ENCODE results near the gene PRKAR1A. TPM values are rescaled to one million over a fixed set of nuclear protein-coding genes. Genes with fewer than 3 reads are reported as not detected.
A peak's percentile ranks its signal among the peaks of the same experiment; 100 is the strongest.
"Not testable (repeated sequence)": the region's sequence is repeated elsewhere in the genome, so short reads cannot be mapped to it uniquely, and the experiment has no call there.

Gene PRKAR1A
- total RNA-seq, 1 experiment from 2014 or later, result 433 TPM

DNA sequence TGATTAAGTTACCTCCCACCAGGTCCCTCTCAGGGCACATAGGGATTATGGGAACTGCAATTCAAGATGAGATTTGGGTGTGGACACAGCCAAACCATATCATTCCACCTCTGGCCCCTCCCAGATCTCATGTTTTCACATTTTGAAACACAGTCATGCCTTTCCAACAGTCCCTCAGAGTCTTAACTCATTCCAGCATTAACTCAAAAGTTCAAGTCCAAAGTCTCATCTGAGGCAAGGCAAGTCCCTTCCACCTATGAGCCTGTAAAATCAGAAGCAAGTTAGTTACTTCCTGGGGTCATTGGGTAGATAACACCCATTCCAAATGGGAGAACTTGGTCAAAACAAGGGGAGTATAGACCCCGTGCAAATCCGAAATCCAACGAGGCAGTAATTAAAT lies 5.4 kb downstream of the PRKAR1A start:
- Histone ChIP-seq H3K36me3 (peaks cover 91% of the 10 kb centered on the region), H3K4me1 (replicated peaks) (peaks cover 14% of the 10 kb centered on the region)
- H3K9me3 ChIP-seq (replicated peaks); H3K27ac ChIP-seq; DNase-seq (ENCODE audit: low read depth in 1 of 2, low spot score in 2 of 2); H3K4me3 ChIP-seq; H3K27me3 ChIP-seq (replicated peaks): not testable (repeated sequence)

DNA sequence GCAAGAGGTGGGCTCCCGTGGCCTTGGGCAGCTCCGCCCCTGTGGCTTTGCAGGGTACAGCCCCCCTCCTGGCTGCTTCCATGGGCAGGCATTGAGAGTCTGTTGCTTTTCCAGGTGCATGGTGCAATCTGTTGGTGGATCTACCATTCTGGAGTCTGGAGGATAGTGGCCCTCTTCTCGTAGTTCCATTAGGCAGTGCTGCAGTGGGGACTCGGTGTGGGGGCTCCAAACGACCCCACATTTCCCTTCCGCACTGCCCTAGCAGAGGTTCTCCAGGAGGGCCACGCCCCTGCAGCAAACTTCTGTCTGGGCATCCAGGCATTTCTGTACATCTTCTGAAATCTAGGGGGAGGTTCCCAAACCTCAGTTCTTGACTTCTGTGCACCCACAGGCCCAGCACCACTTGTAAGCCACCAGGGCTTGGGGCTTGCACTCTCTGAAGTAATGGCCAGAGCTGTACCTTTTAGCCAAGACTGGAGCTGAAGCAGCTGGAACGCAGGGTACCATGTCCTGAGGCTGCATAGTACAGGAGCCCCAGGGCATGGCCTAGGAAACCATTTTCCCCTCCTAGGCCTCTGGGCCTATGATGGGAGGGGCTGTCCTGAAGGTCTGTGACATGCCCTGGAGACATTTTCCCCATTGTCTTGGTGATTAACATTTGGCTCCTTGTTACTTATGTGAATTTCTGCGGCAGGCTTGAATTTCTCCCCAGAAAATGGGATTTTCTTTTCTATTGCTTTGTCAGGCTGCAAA lies 6.0 kb downstream of the PRKAR1A start:
- no peaks in the 10 kb centered on the region for H3K9me3 ChIP-seq (replicated peaks)
- DNase-seq (ENCODE audit: low read depth in 1 of 2, low spot score in 2 of 2), result no peak
- H3K36me3 ChIP-seq, result peaks cover 91% of the 10 kb centered on the region
- no peak overlapping the region for H3K4me3 ChIP-seq
- no peaks in the 10 kb centered on the region for H3K27me3 ChIP-seq (replicated peaks)
- no peak overlapping the region for H3K27ac ChIP-seq
- H3K4me1 ChIP-seq (replicated peaks), result peaks cover 14% of the 10 kb centered on the region

DNA sequence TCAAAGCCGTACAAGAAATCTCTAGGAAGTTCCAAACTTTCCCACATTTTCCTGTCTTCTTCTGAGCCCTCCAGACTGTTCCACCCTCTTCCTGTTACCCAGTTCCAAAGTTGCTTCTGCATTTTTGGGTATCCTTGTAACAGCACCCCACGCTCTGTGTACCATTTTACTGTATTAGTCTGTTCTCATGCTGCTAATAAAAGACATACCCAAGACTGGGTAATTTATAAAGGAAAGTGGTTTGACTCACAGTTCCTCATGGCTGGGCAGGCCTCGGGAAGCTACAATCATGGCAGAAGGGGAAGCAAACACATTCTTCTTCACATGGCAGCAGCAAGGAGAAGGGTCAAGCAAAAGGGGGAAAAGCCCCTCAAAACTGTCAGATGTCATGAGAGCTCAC lies 6.8 kb downstream of the PRKAR1A start:
- not testable (repeated sequence) for H3K4me3 ChIP-seq; H3K9me3 ChIP-seq (replicated peaks); H3K27me3 ChIP-seq (replicated peaks); DNase-seq (ENCODE audit: low read depth in 1 of 2, low spot score in 2 of 2); H3K27ac ChIP-seq
- H3K36me3 ChIP-seq, result peaks cover 95% of the 10 kb centered on the region
- H3K4me1 ChIP-seq (replicated peaks), result peaks cover 13% of the 10 kb centered on the region

DNA sequence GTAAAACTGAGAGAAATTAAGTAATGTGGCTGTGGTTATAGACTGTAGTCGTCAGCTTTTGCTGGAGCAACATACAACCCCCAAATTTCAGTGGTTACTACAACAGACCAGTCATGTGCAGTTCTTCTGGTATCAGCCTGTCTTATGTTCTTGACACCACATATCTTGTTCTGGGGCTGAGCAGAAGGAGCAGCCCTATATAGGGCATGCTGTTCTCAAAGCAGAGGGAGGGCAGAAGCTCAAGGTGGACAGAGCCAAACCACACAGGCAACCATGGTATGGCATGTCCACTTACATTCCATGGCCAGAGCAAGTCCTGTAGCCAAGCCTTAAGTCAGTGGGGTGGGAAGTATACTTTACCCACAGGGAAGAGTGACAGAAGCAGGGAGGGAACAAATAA lies 7.7 kb downstream of the PRKAR1A start:
- peaks cover 98% of the 10 kb centered on the region for H3K36me3 ChIP-seq
- no peak for DNase-seq (ENCODE audit: low read depth in 1 of 2, low spot score in 2 of 2)
- no peaks in the 10 kb centered on the region for H3K27me3 ChIP-seq (replicated peaks)
- H3K4me3 ChIP-seq, result no peak overlapping the region
- H3K9me3 ChIP-seq (replicated peaks), result no peaks in the 10 kb centered on the region
- no peak overlapping the region for H3K27ac ChIP-seq
- peaks cover 5% of the 10 kb centered on the region for H3K4me1 ChIP-seq (replicated peaks)

DNA sequence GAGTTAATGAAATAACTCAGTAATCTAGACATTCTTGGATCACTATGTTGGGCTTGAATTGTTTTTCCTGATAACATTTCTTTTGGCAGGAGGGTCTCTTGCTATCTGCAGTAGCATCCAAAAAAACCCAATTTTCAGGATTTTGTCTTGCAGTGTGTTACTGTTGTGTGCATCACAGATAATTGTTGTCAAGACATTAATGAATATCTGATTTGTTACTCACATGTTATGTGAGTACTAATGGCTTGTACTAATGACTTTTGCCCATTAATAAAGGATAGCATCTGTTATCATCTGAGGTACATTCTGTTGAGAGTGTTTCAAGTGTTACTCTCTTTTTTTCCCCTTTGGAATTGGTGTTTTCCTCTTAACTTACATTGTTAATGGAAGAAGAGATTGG lies 10.0 kb downstream of the PRKAR1A start:
- Histone ChIP-seq H3K9me3 (replicated peaks) (no peaks in the 10 kb centered on the region; the same call in 1 of the 2 replicates), H3K4me3 (no peak overlapping the region), H3K27ac (no peak overlapping the region), H3K4me1 (replicated peaks) (no peaks in the 10 kb centered on the region), H3K36me3 (peaks cover 98% of the 10 kb centered on the region), H3K27me3 (replicated peaks) (no peaks in the 10 kb centered on the region)
- DNase-seq (ENCODE audit: low read depth in 1 of 2, low spot score in 2 of 2), result no peak

DNA sequence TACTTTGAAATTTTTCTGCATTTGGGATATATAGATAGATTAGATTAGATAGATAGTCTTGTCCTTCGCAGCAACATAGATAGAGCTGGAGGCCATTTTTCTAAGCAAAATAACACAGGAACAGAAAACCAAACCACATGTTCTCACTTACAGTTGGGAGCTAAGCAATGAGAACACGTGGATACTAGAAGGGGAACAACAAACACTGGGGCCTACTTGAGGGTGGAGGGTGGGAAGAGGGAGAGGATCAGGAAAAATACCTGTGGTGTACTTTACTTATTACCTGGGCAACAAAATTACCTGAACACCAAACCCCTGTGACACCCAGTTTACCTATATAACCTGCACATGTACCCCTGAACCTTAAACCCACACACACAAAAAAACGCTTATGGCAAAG lies 14.3 kb downstream of the PRKAR1A start:
- Histone ChIP-seq H3K4me1 (replicated peaks) (no peaks in the 10 kb centered on the region), H3K27me3 (replicated peaks) (no peaks in the 10 kb centered on the region), H3K27ac (no peak overlapping the region), H3K9me3 (replicated peaks) (no peaks in the 10 kb centered on the region; the same call in 1 of the 2 replicates), H3K4me3 (no peak overlapping the region), H3K36me3 (peaks cover 100% of the 10 kb centered on the region)
- DNase-seq (ENCODE audit: low read depth in 1 of 2, low spot score in 2 of 2), result no peak

DNA sequence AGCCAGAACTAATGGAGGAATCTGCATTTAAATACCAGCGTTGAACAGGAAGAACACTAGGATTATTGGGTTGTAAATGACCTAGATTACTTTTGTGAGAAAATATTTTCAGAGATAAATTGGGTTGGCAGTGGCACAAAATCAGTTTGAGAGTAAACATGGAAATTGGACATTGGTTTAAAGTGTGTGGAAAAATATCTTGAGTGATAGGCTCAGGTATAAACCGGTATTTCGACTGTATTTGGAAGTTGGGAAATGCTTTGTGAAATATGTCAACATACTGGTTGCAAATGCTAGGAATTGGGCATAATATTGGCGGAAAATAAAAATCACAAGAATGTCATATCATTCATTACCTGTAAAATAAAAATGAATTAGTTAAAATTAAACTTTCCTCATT lies 15.1 kb downstream of the PRKAR1A start:
- Histone ChIP-seq H3K27me3 (replicated peaks) (no peaks in the 10 kb centered on the region), H3K4me3 (no peak overlapping the region), H3K4me1 (replicated peaks) (no peaks in the 10 kb centered on the region), H3K27ac (no peak overlapping the region), H3K36me3 (peaks cover 100% of the 10 kb centered on the region), H3K9me3 (replicated peaks) (no peaks in the 10 kb centered on the region; the same call in 1 of the 2 replicates)
- DNase-seq (ENCODE audit: low read depth in 1 of 2, low spot score in 2 of 2), result no peak

DNA sequence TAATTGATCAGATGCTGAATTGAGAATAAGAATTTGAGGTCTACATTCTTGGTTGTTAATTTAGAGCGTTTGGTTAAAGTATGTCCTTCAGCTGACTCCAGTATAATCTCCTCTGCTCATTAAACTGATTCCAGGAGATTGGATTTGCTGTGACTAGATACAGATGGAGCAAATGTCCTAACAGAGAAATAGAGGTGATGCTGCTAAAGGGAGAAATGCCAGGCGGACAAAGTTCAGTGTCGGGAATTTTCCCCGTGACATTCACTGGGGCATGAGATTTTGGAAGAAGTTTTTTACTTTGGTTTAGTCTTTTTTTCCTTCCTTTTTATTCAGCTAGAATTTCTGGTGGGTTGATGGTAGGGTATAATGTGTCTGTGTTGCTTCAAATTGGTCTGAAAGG lies 19.0 kb downstream of the PRKAR1A start:
- Histone ChIP-seq H3K4me3 (no peak overlapping the region), H3K36me3 (peaks cover 98% of the 10 kb centered on the region), H3K4me1 (replicated peaks) (no peaks in the 10 kb centered on the region), H3K9me3 (replicated peaks) (no peaks in the 10 kb centered on the region; the same call in 1 of the 2 replicates), H3K27me3 (replicated peaks) (no peaks in the 10 kb centered on the region), H3K27ac (no peak overlapping the region)
- DNase-seq (ENCODE audit: low read depth in 1 of 2, low spot score in 2 of 2), result no peak

DNA sequence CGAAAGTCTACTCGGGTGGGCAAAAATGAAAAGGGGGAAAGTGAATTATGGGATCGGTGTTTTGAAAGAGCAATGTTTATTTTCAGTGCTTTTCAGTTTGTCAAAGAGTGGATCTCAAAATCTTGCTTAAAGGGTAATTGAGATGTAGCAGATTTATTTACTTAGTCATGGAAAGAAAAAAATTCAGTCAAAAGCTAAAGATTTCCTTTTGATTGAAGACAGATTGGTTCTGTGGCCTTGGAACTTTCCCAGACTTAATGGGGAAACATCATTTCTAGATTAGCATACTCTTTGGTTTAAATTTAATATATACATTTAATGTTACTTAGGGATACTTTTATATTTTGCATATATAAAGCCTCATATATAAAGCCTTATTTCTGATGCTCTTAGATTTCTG lies 20.6 kb downstream of the PRKAR1A start:
- no peak overlapping the region for H3K27ac ChIP-seq
- no peak for DNase-seq (ENCODE audit: low read depth in 1 of 2, low spot score in 2 of 2)
- H3K4me3 ChIP-seq, result no peak overlapping the region
- no peaks in the 10 kb centered on the region for H3K9me3 ChIP-seq (replicated peaks)
- peaks cover 98% of the 10 kb centered on the region for H3K36me3 ChIP-seq
- H3K4me1 ChIP-seq (replicated peaks), result no peaks in the 10 kb centered on the region
- no peaks in the 10 kb centered on the region for H3K27me3 ChIP-seq (replicated peaks)

DNA sequence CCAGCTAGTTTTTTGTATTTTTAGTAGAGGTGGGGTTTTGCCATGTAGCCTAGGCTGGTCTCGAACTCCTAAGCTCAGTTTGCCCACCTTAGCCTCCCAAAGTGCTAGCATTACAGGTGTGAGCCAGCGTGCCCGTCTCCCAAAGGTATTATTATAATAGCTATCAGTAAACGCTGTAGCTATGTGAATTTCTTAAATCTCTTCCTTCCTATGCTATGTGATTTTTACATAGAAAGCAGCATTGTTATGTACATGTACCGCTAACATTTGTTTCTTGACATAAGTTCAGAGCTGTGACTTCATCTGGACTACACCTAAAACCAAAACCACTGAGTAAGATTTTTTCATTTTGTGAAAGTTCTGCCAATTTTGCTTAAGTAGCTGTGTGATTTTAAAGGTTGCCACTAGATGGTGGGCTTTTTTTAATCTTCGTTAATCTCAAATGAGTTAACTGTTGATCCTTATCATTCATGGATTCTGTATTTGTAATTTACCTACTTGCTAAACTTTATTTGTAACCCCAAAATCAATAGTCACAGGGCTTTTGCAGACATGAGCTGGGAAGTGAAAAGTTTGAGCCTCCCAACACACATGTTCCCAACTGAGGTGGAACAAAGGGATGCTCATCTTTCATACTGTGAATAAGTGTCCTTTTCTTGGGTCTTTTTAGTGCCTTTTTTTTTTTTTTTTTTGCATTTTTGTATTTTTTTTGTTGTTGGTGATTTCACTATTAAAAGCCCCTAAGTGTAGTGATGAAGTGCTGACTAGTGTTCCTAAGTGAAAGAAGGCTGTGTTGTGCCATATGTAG lies 21.9 kb downstream of the PRKAR1A start:
- Histone ChIP-seq H3K4me1 (replicated peaks) (no peaks in the 10 kb centered on the region), H3K4me3 (no peak overlapping the region), H3K27me3 (replicated peaks) (no peaks in the 10 kb centered on the region), H3K36me3 (peaks cover 98% of the 10 kb centered on the region), H3K27ac (no peak overlapping the region), H3K9me3 (replicated peaks) (no peaks in the 10 kb centered on the region)
- peak in 1 of 2 experiments; percentile 24 for DNase-seq (ENCODE audit: low read depth in 1 of 2, low spot score in 2 of 2)

DNA sequence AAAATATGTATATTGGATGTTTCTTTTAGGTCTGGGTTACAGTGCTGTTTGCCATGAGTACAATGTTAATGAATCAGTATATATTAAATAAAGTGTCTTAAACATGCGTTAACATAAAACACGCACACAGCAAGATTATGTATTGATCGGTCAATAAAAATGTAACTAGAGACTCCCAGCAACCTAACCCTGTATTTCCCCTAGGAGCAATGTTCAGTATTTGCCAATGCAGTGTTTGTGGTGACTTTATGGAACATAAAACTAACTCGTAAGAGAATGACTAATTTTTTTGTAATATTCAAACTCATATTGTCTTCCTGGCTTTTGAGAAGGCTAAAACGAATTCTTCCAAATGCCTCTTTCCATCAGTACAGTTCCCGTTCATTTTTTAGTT lies 22.5 kb downstream of the PRKAR1A start:
- H3K4me3 ChIP-seq, result no peak overlapping the region
- no peaks in the 10 kb centered on the region for H3K4me1 ChIP-seq (replicated peaks)
- H3K9me3 ChIP-seq (replicated peaks), result no peaks in the 10 kb centered on the region
- DNase-seq (ENCODE audit: low read depth in 1 of 2, low spot score in 2 of 2), result no peak
- no peaks in the 10 kb centered on the region for H3K27me3 ChIP-seq (replicated peaks)
- H3K27ac ChIP-seq, result no peak overlapping the region
- H3K36me3 ChIP-seq, result peaks cover 96% of the 10 kb centered on the region

DNA sequence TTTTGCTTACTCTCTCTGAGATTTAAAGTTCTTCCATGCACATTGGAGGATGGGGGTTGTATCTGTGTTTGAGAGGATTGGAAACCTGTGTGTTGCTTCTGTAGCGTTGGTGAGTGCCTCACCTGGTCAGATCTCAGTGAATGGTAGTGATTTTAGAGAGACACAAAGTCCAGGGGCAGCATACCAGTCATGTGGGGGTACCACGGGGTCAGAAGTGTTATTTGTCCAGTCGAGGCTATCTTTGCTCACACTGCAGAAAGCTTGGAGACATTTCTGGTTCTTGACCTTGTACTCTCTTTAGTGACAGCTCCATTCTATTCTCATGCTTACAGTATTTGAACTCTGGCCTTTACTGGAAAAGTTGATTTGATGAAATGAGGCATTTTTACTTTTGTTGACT lies 23.7 kb downstream of the PRKAR1A start:
- Histone ChIP-seq H3K4me3 (no peak overlapping the region), H3K27ac (no peak overlapping the region), H3K36me3 (peaks cover 89% of the 10 kb centered on the region), H3K4me1 (replicated peaks) (no peaks in the 10 kb centered on the region), H3K27me3 (replicated peaks) (no peaks in the 10 kb centered on the region), H3K9me3 (replicated peaks) (no peaks in the 10 kb centered on the region)
- DNase-seq (ENCODE audit: low read depth in 1 of 2, low spot score in 2 of 2), result no peak

DNA sequence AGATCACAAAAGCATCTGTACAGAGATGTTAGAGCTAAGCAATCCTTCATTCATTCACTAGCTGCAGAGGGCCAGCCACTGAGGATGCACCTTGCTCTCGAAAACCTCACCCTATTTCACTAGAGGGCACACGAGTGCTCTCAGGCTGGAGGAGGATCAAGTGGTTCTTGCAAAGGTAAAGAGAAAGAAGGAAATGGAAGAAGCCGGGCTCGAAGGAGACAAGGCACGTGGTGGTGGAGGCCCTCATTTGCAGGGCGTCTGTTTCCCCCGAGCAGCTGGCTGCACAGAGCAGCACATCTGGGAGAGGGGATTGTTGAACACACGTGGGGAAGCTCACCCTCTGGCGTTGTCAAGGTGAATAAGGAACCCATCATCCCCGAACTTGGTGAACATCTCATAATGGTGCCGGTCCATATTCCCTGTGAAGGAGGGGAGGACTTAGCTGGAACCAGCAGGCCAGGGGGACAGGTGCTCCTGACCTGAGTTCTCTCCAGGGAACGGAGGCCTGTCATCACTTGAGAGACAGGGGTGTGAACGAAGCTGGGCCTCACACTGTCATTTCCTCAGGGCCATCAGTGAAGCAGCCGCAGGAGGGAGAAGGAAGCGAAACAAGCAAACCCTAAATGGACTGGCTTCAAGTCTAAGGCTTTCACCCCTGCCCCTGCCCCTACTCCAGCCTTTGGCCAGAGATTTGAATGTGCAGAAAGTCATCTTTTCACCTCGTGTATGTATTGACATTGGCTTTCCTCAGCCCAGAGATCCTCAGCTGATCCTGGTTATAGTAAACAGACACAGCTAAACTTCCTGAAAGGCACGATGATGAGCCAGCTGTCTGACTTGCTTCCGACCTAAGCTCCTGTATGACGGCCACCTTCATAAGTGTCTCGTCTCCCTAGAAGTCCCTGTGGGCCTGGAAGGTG lies 27.6 kb downstream of the PRKAR1A start:
- Histone ChIP-seq H3K4me3 (no peak overlapping the region), H3K4me1 (replicated peaks) (no peaks in the 10 kb centered on the region), H3K36me3 (peaks cover 51% of the 10 kb centered on the region), H3K9me3 (replicated peaks) (no peaks in the 10 kb centered on the region), H3K27ac (no peak overlapping the region), H3K27me3 (replicated peaks) (no peaks in the 10 kb centered on the region)
- DNase-seq (ENCODE audit: low read depth in 1 of 2, low spot score in 2 of 2), result no peak

Data from SJSA1 (cell line).